Esophagus muscularis mucosa (tissue), 4 donors: ENCODE results near the gene DENND2A. TPM values are rescaled to one million over a fixed set of nuclear protein-coding genes. Genes with fewer than 3 reads are reported as not detected.

ENCODE experiments used
- DNase-seq: peaks from one replicate; pipeline ENCODE4 v3.0.0-alpha.2; 2017; ENCODE audit errors: extremely low spot score
- H3K27ac ChIP-seq, 4 donors: fragments of 200-600 bp; sonication (generic); replicated peaks in 1 of 4; 1 replicate in 3 of 4; 2 replicates in 1 of 4; pipeline ENCODE4 v1.5.1; 2016 to 2019; ENCODE audit warnings: mild to moderate bottlenecking in 1 of 4
- H3K27me3 ChIP-seq, 4 donors: fragments of 200-600 bp; sonication (generic); one replicate each; pipeline versions ENCODE4 v1.5.1 to v1.6.0; 2016 to 2019
- H3K36me3 ChIP-seq, 4 donors: fragments of 200-600 bp; sonication (generic); one replicate each; pipeline ENCODE4 v1.5.1; 2016 to 2019
- H3K4me1 ChIP-seq, 4 donors: fragments of 200-600 bp; sonication (generic); one replicate each; pipeline ENCODE4 v1.5.1; 2016 to 2019
- H3K4me3 ChIP-seq, 4 donors: fragments of 200-600 bp; sonication (generic); 1 replicate in 2 of 4; 2 replicates in 2 of 4; pipeline ENCODE4 v1.5.1; 2016 to 2019; ENCODE audit warnings: mild to moderate bottlenecking in 4 of 4, moderate library complexity in 1 of 4
- H3K9me3 ChIP-seq, 4 donors: fragments of 200-600 bp; sonication (generic); 1 replicate in 3 of 4; 2 replicates in 1 of 4; pipeline ENCODE4 v1.5.1; 2016 to 2019
- EP300 ChIP-seq: sonication (generic); formaldehyde crosslinking; IDR thresholded peaks from one replicate; pipeline ENCODE4 v1.6.1; 2017; ENCODE audit warnings: antibody characterized with exemption
- POLR2A ChIP-seq: fragments of 450-650 bp; IDR thresholded peaks from one replicate; pipeline ENCODE4 v1.6.1; 2017; ENCODE audit warnings: antibody characterized with exemption, moderate library complexity, mild to moderate bottlenecking, low read depth
- POLR2AphosphoS5 ChIP-seq, 2 donors: sonication (generic); formaldehyde crosslinking; IDR thresholded peaks; one replicate each; pipeline ENCODE4 v1.6.1; 2017; ENCODE audit warnings: antibody characterized with exemption in 2 of 2
- WGBS: methylation state at CpG from one replicate; pipeline ENCODE4 v1.1.5; 2018; 5-methylcytosine and 5-hydroxymethylcytosine counted together
- intact Hi-C: fragments of 100-400 bp; cut with DNase I; formaldehyde crosslinking; loops from one replicate; pipeline ENCODE4 v1.15.1; 2023
- total RNA-seq, 4 donors: library from RNA; depleted of rRNA; stranded (reverse); fragments of >200 nt; gene quantifications; one replicate each; pipeline versions ENCODE4 v1.1.0 to v1.2.1, GENCODE V29; 2016
- TF ChIP-seq, protein P1 (sequence below), 3 experiments: fragments of 200-600 bp in 2 of 3; fragments of 450-650 bp in 1 of 3; sonication (generic) in 2 of 3; IDR thresholded peaks; one replicate each; pipeline ENCODE4 v1.5.1; 2017 to 2019; ENCODE audit warnings: antibody characterized with exemption in 3 of 3, mild to moderate bottlenecking in 2 of 3, moderate library complexity in 1 of 3

DENND2A gene
- total RNA-seq, 4 donors from 2014 or later, result 46.4 to 77.2 (median 59.2) TPM

DNA sequence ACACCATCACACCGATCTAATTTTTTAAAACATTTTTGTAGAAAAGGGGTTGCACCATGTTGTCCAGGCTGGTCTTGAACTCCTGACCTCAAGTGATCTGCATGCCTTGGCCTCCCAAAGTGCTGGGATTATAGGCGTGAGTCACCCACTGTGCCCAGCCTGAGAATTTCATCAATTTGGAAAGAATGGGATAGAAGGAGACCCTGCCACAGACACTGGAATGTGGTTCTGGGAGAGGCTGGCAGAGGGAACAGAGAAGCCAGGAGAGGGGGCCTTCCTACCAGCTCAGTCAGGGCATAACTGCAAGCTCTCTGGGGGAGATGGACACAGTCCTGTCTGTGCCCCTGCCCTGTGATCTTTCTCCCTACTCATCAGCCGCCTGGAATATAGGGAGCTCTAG lies 119.2 kb downstream of the DENND2A start:
- Histone ChIP-seq H3K4me1 (peaks cover 19 to 59% (median 41%) of the 10 kb centered on the region in 4 donors), H3K4me3 (no peak overlapping the region), H3K27me3 (no peaks in the 10 kb centered on the region), H3K9me3 (no peaks in the 10 kb centered on the region), H3K36me3 (peaks cover 17 to 64% (median 57%) of the 10 kb centered on the region in 4 donors), H3K27ac (peak overlapping the region; percentile 78 to 86 (median 84))
- no peak for DNase-seq
- 83% methylated on average over 3 of the region's 3 CpGs for WGBS
- intact Hi-C loops, result no loop called here
- TF ChIP-seq POLR2A (no peak), POLR2AphosphoS5 (IDR thresholded peaks at IDR 0.05) (no peak), EP300 (no peak)
- TF ChIP-seq, protein P1, sequence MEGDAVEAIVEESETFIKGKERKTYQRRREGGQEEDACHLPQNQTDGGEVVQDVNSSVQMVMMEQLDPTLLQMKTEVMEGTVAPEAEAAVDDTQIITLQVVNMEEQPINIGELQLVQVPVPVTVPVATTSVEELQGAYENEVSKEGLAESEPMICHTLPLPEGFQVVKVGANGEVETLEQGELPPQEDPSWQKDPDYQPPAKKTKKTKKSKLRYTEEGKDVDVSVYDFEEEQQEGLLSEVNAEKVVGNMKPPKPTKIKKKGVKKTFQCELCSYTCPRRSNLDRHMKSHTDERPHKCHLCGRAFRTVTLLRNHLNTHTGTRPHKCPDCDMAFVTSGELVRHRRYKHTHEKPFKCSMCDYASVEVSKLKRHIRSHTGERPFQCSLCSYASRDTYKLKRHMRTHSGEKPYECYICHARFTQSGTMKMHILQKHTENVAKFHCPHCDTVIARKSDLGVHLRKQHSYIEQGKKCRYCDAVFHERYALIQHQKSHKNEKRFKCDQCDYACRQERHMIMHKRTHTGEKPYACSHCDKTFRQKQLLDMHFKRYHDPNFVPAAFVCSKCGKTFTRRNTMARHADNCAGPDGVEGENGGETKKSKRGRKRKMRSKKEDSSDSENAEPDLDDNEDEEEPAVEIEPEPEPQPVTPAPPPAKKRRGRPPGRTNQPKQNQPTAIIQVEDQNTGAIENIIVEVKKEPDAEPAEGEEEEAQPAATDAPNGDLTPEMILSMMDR (IDR thresholded peaks at IDR 0.05), result no peak

GRCh38 chr7:140519007-140519399 lies 121.6 kb downstream of the DENND2A start:
- TF ChIP-seq POLR2AphosphoS5 (IDR thresholded peaks at IDR 0.05) (no peak), POLR2A (no peak), EP300 (no peak)
- TF ChIP-seq, protein P1 (IDR thresholded peaks at IDR 0.05), result no peak
- intact Hi-C loops, result no loop called here
- Histone ChIP-seq H3K9me3 (no peaks in the 10 kb centered on the region), H3K27ac (peak overlapping the region; percentile 78 to 86 (median 84)), H3K27me3 (no peaks in the 10 kb centered on the region), H3K36me3 (peaks cover 17 to 53% (median 41%) of the 10 kb centered on the region in 4 donors), H3K4me3 (no peak overlapping the region), H3K4me1 (peaks cover 19 to 37% (median 31%) of the 10 kb centered on the region in 4 donors)
- no peak for DNase-seq
- 47% methylated on average over 7 of the region's 7 CpGs for WGBS

DNA sequence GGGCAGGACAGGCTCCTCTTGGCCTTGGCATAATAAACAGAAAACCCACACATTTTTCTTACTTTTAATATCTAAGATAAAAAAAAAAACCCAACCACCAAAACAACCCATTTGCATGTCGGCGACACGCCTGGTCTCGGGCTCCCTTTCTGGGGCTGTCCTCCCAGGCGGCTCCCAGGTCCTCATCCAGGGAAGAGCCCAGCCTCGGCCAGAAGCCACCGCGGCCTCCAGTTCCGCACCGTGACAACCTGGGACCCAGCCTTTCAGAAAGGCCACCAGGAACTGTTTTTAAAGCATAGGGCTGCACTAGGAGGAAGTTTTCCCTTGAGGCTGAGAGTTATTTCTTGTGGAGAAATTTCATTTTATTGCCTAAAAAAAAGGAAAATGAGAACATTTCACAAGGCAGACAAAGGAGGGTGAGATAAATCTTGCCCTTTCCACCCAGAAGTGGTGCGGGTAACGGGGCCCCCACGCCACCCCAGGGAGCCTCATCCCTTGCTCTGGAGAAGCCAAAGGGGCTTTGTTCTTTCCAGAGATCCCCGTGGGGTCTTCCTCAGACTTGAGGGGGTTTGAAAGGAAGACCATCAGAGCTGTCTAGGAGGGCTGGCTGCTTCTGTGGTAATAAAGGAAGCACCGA lies 122.1 kb downstream of the DENND2A start:
- DNase-seq, result no peak
- WGBS, result 83% methylated on average over 15 of the region's 15 CpGs
- intact Hi-C loops, result loop anchor here (1.0 kb wide), 1 partner anchor 135 kb away; no protein-coding TSS in a partner anchor
- Histone ChIP-seq H3K4me1 (peaks cover 19 to 34% (median 30%) of the 10 kb centered on the region in 4 donors), H3K27ac (peak overlapping the region; percentile 78 to 86 (median 84)), H3K9me3 (no peaks in the 10 kb centered on the region), H3K27me3 (no peaks in the 10 kb centered on the region), H3K36me3 (peaks cover 17 to 48% (median 38%) of the 10 kb centered on the region in 4 donors), H3K4me3 (no peak overlapping the region)
- TF ChIP-seq POLR2A, result no peak
- TF ChIP-seq, protein P1 (IDR thresholded peaks at IDR 0.05), result no peak
- TF ChIP-seq EP300, result no peak
- TF ChIP-seq POLR2AphosphoS5 (IDR thresholded peaks at IDR 0.05), result no peak

- Histone ChIP-seq H3K4me1 (peaks cover 19 to 35% (median 32%) of the 10 kb centered on the region in 4 donors), H3K36me3 (peaks cover 10 to 41% (median 31%) of the 10 kb centered on the region in 4 donors), H3K9me3 (no peaks in the 10 kb centered on the region), H3K27ac (peak overlapping the region; percentile 78 to 86 (median 84)), H3K27me3 (no peaks in the 10 kb centered on the region), H3K4me3 (no peak overlapping the region)
- intact Hi-C loops, result loop anchor here (1.0 kb wide), 1 partner anchor 136 kb away; no protein-coding TSS in a partner anchor
- TF ChIP-seq POLR2AphosphoS5 (IDR thresholded peaks at IDR 0.05), result peak; percentile 72 to 76
- TF ChIP-seq, protein P1 (IDR thresholded peaks at IDR 0.05), result peak; percentile 88 to 89 (median 88)
- TF ChIP-seq POLR2A, result no peak
- no peak for TF ChIP-seq EP300
- WGBS, result 44% methylated on average over 20 of the region's 31 CpGs
- no peak for DNase-seq
Observed at GRCh38 chr7:140517546-140518369, 122.9 kb downstream of the DENND2A start.
